H1 (cell line): Measurements from ENCODE around the gene PAGE2. TPM values are rescaled to one million over a fixed set of nuclear protein-coding genes. Genes with fewer than 3 reads are reported as not detected.

ENCODE experiments used
- CTCF ChIA-PET: fragments of 300-600 bp; sonication (Branson Sonifier 250); formaldehyde crosslinking; loops from one replicate; lab custom pipeline; 2021; ENCODE audit not compliant: partially characterized antibody; lab: Charles Lee
- POLR2A ChIA-PET: fragments of 300-600 bp; sonication (Branson Sonifier 250); formaldehyde crosslinking; loops from one replicate; lab custom pipeline; 2021; ENCODE audit warnings: inconsistent platforms; ENCODE audit not compliant: partially characterized antibody; lab: Charles Lee
- DNase-seq, 2 experiments: peaks; one replicate each; pipeline versions ENCODE4 v3.0.0 to v3.0.0-alpha.2; 2010 to 2022; ENCODE audit warnings: low spot score in 2 of 2, low read depth in 1 of 2, mixed read lengths in 1 of 2
- FAIRE-seq: peaks from 2 replicates; lab custom pipeline; 2011; peaks lifted over from hg19 to GRCh38; lab: Jason Lieb, UNC
- H2AFZ ChIP-seq: 2 replicates; pipeline ENCODE4 v1.8.1; 2012; ENCODE audit warnings: low read length, inconsistent platforms
- H2AK5ac ChIP-seq: 2 replicates; pipeline ENCODE4 v1.6.1; 2013; ENCODE audit warnings: low read depth, low read length
- H2BK120ac ChIP-seq: replicated peaks from 2 replicates; pipeline ENCODE3; 2013; ENCODE audit warnings: low read depth, low read length, inconsistent platforms
- H2BK12ac ChIP-seq: 2 replicates; pipeline ENCODE4 v1.6.1; 2013; ENCODE audit warnings: low read depth, low read length
- H2BK15ac ChIP-seq: 2 replicates; pipeline ENCODE4 v1.6.1; 2013; ENCODE audit warnings: low read length
- H2BK20ac ChIP-seq: 2 replicates; pipeline ENCODE4 v1.6.1; 2013; ENCODE audit warnings: low read length
- H2BK5ac ChIP-seq: 2 replicates; pipeline ENCODE4 v1.6.1; 2013; ENCODE audit warnings: low read depth, low read length
- H3K14ac ChIP-seq: 2 replicates; pipeline ENCODE4 v1.6.1; 2013; ENCODE audit warnings: inconsistent platforms; ENCODE audit not compliant: insufficient read length
- H3K18ac ChIP-seq: 2 replicates; pipeline ENCODE4 v1.6.1; 2013; ENCODE audit warnings: low read length; ENCODE audit errors: extremely low read depth
- H3K23ac ChIP-seq: 2 replicates; pipeline ENCODE4 v1.6.1; 2013; ENCODE audit warnings: inconsistent platforms; ENCODE audit not compliant: insufficient read length
- H3K23me2 ChIP-seq: 2 replicates; pipeline ENCODE4 v1.6.1; 2013; ENCODE audit warnings: low read depth, low read length
- H3K27ac ChIP-seq: 2 replicates; pipeline ENCODE4 v1.6.1; 2011; ENCODE audit warnings: low read depth, low read length, inconsistent platforms
- H3K27me3 ChIP-seq, 4 experiments: replicated peaks in 1 of 4; 1 replicate in 1 of 4; 2 replicates in 3 of 4; pipeline versions ENCODE4 v1.6.1 to v1.8.1; 2011 to 2013; ENCODE audit warnings: low read length in 3 of 4, mild to moderate bottlenecking in 3 of 4, inconsistent platforms in 2 of 4, mixed read lengths in 2 of 4, moderate library complexity in 1 of 4; ENCODE audit not compliant: control insufficient read depth in 3 of 4, insufficient read depth in 3 of 4; ENCODE audit errors: extremely low read depth in 1 of 4
- H3K36me3 ChIP-seq, 4 experiments: 2 replicates each; pipeline versions ENCODE4 v1.6.1 to v1.8.1; 2011 to 2013; ENCODE audit warnings: mild to moderate bottlenecking in 4 of 4, low read length in 3 of 4, moderate library complexity in 2 of 4, control low read depth in 1 of 4, inconsistent platforms in 1 of 4; ENCODE audit not compliant: insufficient read depth in 4 of 4, control insufficient read depth in 2 of 4
- H3K4ac ChIP-seq: replicated peaks from 2 replicates; pipeline ENCODE3; 2013; ENCODE audit warnings: low read length, low read depth, mixed read lengths, inconsistent platforms; ENCODE audit not compliant: insufficient read length
- H3K4me1 ChIP-seq, 4 experiments: replicated peaks in 1 of 4; 1 replicate in 1 of 4; 2 replicates in 3 of 4; pipeline versions ENCODE4 v1.6.1 to v1.8.1; 2011 to 2013; ENCODE audit warnings: low read length in 3 of 4, inconsistent platforms in 2 of 4, mixed read lengths in 1 of 4; ENCODE audit not compliant: insufficient read depth in 4 of 4, control insufficient read depth in 3 of 4
- H3K4me2 ChIP-seq, 2 experiments: 2 replicates each; pipeline versions ENCODE4 v1.6.1 to v1.8.1; 2011 to 2013; ENCODE audit warnings: low read depth in 2 of 2, low read length in 2 of 2, control low read depth in 1 of 2, inconsistent platforms in 1 of 2, mild to moderate bottlenecking in 1 of 2; ENCODE audit not compliant: insufficient read depth in 1 of 2
- H3K4me3 ChIP-seq, 4 experiments: fragments of 200-600, 300-600 bp in 1 of 4; sonication (generic), shearing (Covaris generic), sonication (Bioruptor Twin) in 1 of 4; 2 replicates each; pipeline versions ENCODE4 v1.5.1 to v1.8.1; 2011 to 2016; ENCODE audit warnings: low read length in 4 of 4, low read depth in 3 of 4, control low read depth in 2 of 4, inconsistent platforms in 2 of 4, mild to moderate bottlenecking in 2 of 4, mixed read lengths in 1 of 4, moderate library complexity in 1 of 4; ENCODE audit not compliant: insufficient read depth in 2 of 4; ENCODE audit errors: extremely low read depth in 1 of 4
- H3K56ac ChIP-seq: replicated peaks from 2 replicates; pipeline ENCODE3; 2013; ENCODE audit warnings: low read depth, mild to moderate bottlenecking, mixed read lengths, low read length, inconsistent platforms; ENCODE audit not compliant: insufficient read length
- H3K79me1 ChIP-seq: 2 replicates; pipeline ENCODE4 v1.6.1; 2013; ENCODE audit warnings: low read depth, low read length, control low read depth
- H3K79me2 ChIP-seq, 2 experiments: 2 replicates each; pipeline versions ENCODE4 v1.6.1 to v1.8.1; 2012 to 2013; ENCODE audit warnings: low read length in 2 of 2, mild to moderate bottlenecking in 2 of 2, inconsistent platforms in 1 of 2; ENCODE audit not compliant: insufficient read depth in 2 of 2, control insufficient read depth in 1 of 2
- H3K9ac ChIP-seq, 4 experiments: replicated peaks in 1 of 4; 1 replicate in 1 of 4; 2 replicates in 3 of 4; pipeline versions ENCODE4 v1.6.1 to v1.8.1; 2011 to 2013; ENCODE audit warnings: low read depth in 3 of 4, low read length in 3 of 4, control low read depth in 2 of 4, mild to moderate bottlenecking in 2 of 4, moderate library complexity in 2 of 4, inconsistent platforms in 1 of 4; ENCODE audit errors: extremely low read depth in 1 of 4
- H3K9me3 ChIP-seq, 2 experiments: 2 replicates each; pipeline versions ENCODE4 v1.6.1 to v1.8.1; 2012 to 2013; ENCODE audit warnings: mild to moderate bottlenecking in 2 of 2, moderate library complexity in 2 of 2, control low read depth in 1 of 2, inconsistent platforms in 1 of 2, low read depth in 1 of 2, low read length in 1 of 2, mixed read lengths in 1 of 2; ENCODE audit not compliant: insufficient read depth in 2 of 2
- H4K20me1 ChIP-seq, 2 experiments: replicated peaks in 1 of 2; 2 replicates each; pipeline versions ENCODE3 to v1.8.1; 2011 to 2013; ENCODE audit warnings: inconsistent platforms in 2 of 2, low read length in 2 of 2, mild to moderate bottlenecking in 1 of 2; ENCODE audit not compliant: insufficient read depth in 2 of 2, control insufficient read depth in 1 of 2
- H4K5ac ChIP-seq: 2 replicates; pipeline ENCODE4 v1.6.1; 2013; ENCODE audit warnings: low read length, low read depth, mixed read lengths, inconsistent platforms; ENCODE audit not compliant: insufficient read length
- H4K8ac ChIP-seq: 2 replicates; pipeline ENCODE4 v1.8.0; 2013; ENCODE audit warnings: mild to moderate bottlenecking, moderate library complexity, low read length, inconsistent platforms; ENCODE audit not compliant: insufficient read depth; ENCODE audit errors: extremely low read depth
- H4K91ac ChIP-seq: replicated peaks from 2 replicates; pipeline ENCODE3; 2013; ENCODE audit warnings: low read length, mixed read lengths, inconsistent platforms; ENCODE audit not compliant: insufficient read length
- GTF2F1 ChIP-seq: IDR thresholded peaks from 2 replicates; pipeline ENCODE4 v1.6.1; 2012; ENCODE audit warnings: low read depth, low read length, improper control_type of control experiment, borderline replicate concordance
- KDM4A ChIP-seq: IDR thresholded peaks from one replicate; pipeline ENCODE4 v1.7.1; 2012; ENCODE audit warnings: low read depth, mild to moderate bottlenecking, moderate library complexity, low read length, inconsistent platforms; ENCODE audit not compliant: severe bottlenecking
- RFX5 ChIP-seq: IDR thresholded peaks from 2 replicates; pipeline ENCODE4 v1.6.1; 2011; ENCODE audit warnings: low read depth, low read length, improper control_type of control experiment, borderline replicate concordance
- ZNF274 ChIP-seq: IDR thresholded peaks from 2 replicates; pipeline ENCODE4 v1.7.0; 2012; ENCODE audit warnings: low read length, borderline replicate concordance; ENCODE audit errors: extremely low read depth
- WGBS, 2 experiments: shearing (Covaris generic) in 1 of 2; methylation state at CpG; one replicate each; pipeline versions ENCODE4 v1.1.6 to v1.1.7; 2013 to 2015; ENCODE audit warnings: low lambda C conversion rate in 2 of 2, mixed read lengths in 2 of 2, inconsistent platforms in 1 of 2, low coverage in 1 of 2, missing lambda C conversion rate in 1 of 2; ENCODE audit not compliant: insufficient replicate concordance in 2 of 2, insufficient coverage in 1 of 2, insufficient read length in 1 of 2; ENCODE audit errors: extremely low coverage in 1 of 2, missing lambda C conversion rate in 1 of 2; 5-methylcytosine and 5-hydroxymethylcytosine counted together
- polyA plus RNA-seq, 7 experiments: library from polyadenylated mRNA; depleted of rRNA in 3 of 7; stranded (reverse) in 5 of 7; unstranded in 2 of 7; fragments of >200 nt in 5 of 7; fragments of 200-250 nt in 2 of 7; gene quantifications; 1 replicate in 5 of 7; 2 replicates in 1 of 7; 4 replicates in 1 of 7; pipeline versions ENCODE4 v1.2.1 to v1.2.3, GENCODE V29; 2011 to 2013; ENCODE audit warnings: missing spikeins in 2 of 7, mixed read lengths in 2 of 7
- total RNA-seq: library from RNA; stranded (reverse); fragmentation: NEBNext Ultra II Directional; extraction: Animal tissue kit (Norgen Biotek cat#: 25700); gene quantifications from 2 replicates; pipeline ENCODE4 v1.2.1, GENCODE V29; 2021

The PAGE2 gene
- total and polyA plus RNA-seq, 2 of the 8 experiments (the other 6 are each of a cell fraction or from before 2014, with no cell fraction given): not detected

DNA sequence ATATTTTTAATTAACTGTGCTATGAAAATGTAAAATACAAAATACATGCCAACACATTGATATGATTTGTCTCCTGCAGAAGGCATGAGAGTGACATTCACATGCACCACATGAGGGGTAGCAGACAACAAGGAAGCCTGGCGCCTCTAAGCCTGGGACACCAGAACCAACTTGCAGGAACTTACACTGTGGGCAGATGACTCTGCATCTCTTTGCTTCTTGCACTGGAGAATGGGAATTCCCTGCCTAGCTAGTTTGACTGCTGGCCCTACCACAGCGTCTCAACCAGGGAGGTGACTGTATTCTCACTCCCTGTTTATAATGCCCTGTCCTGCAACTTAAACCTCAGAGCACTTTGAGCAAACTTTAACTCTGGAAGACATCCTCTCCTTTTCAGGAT, 40.5 kb downstream of the PAGE2 start:
- Histone ChIP-seq H3K9me3 (no peaks in the 10 kb centered on the region), H2AK5ac (no peak overlapping the region), H3K18ac (no peak overlapping the region), H3K4me2 (no peak overlapping the region), H4K8ac (no peak overlapping the region), H3K79me2 (no peaks in the 10 kb centered on the region), H4K91ac (no peak overlapping the region), H3K56ac (no peak overlapping the region), H3K27me3 (no peaks in the 10 kb centered on the region), H4K5ac (no peak overlapping the region), H3K79me1 (no peaks in the 10 kb centered on the region), H2BK120ac (no peak overlapping the region), H3K23ac (no peak overlapping the region), H2AFZ (no peak overlapping the region), H2BK15ac (no peak overlapping the region), H2BK12ac (no peak overlapping the region), H3K27ac (no peak overlapping the region), H3K4me3 (no peak overlapping the region), H3K4ac (no peak overlapping the region), H3K14ac (no peak overlapping the region), H3K4me1 (no peaks in the 10 kb centered on the region), H3K9ac (no peak overlapping the region), H2BK5ac (no peak overlapping the region), H3K23me2 (no peaks in the 10 kb centered on the region), H3K36me3 (no peaks in the 10 kb centered on the region), H4K20me1 (no peaks in the 10 kb centered on the region), H2BK20ac (no peak overlapping the region)
- WGBS, 2 experiments: 75% methylated on average over 2 of the region's 2 CpGs; no CpG with 5 or more reads in 1 of the 2 experiments
- DNase-seq (no peak), FAIRE-seq (no peak)
- no peak for TF ChIP-seq ZNF274
- TF ChIP-seq RFX5: no peak
- TF ChIP-seq GTF2F1: no peak
- TF ChIP-seq KDM4A: no peak
- POLR2A ChIA-PET: no interaction called here
- CTCF ChIA-PET: no interaction called here
